ENCODE results near the gene IL12A.
A peak's percentile ranks its signal among the peaks of the same experiment; 100 is the strongest.

The IL12A gene

GRCh38 chr3:159988617-159989271 is at the start of gene IL12A:
IL12A (plus strand) TSS chr3:159988835.
- no peak for TF ChIP-seq JUND (IDR thresholded peaks at IDR 0.05; ENCODE audit: low read depth)
- in situ Hi-C loops (cut with HindIII; ENCODE audit: low pct_unique_long_range_greater_than_20kb, low sequenced_read_pairs): no loop called here
- DNase-seq (ENCODE audit: low read depth in 1 of 2, low spot score in 1 of 2): peak; percentile 71 to 81

GRCh38 chr3:159941038-159942000 is 47.3 kb upstream of the IL12A start:
- peak in 1 of 2 experiments; percentile 52 for DNase-seq (ENCODE audit: low read depth in 1 of 2, low spot score in 1 of 2)
- in situ Hi-C loops (cut with HindIII; ENCODE audit: low pct_unique_long_range_greater_than_20kb, low sequenced_read_pairs): no loop called here
- TF ChIP-seq JUND (IDR thresholded peaks at IDR 0.05; ENCODE audit: low read depth): peak; percentile 38; the same call in 1 of the 2 replicates

- TF ChIP-seq JUND (IDR thresholded peaks at IDR 0.05; ENCODE audit: low read depth): no peak
- in situ Hi-C loops (cut with HindIII; ENCODE audit: low pct_unique_long_range_greater_than_20kb, low sequenced_read_pairs): no loop called here
- no peak for DNase-seq (ENCODE audit: low read depth in 1 of 2, low spot score in 1 of 2)
These were observed 43.9 kb upstream of the IL12A start for GRCh38 chr3:159944781-159945180.

GRCh38 chr3:159945930-159946329 is 42.7 kb upstream of the IL12A start:
- no peak for DNase-seq (ENCODE audit: low read depth in 1 of 2, low spot score in 1 of 2)
- TF ChIP-seq JUND (IDR thresholded peaks at IDR 0.05; ENCODE audit: low read depth): no peak
- in situ Hi-C loops (cut with HindIII; ENCODE audit: low pct_unique_long_range_greater_than_20kb, low sequenced_read_pairs): no loop called here

GRCh38 chr3:159947220-159947619 is 41.4 kb upstream of the IL12A start:
- in situ Hi-C loops (cut with HindIII; ENCODE audit: low pct_unique_long_range_greater_than_20kb, low sequenced_read_pairs): no loop called here
- no peak for DNase-seq (ENCODE audit: low read depth in 1 of 2, low spot score in 1 of 2)
- no peak for TF ChIP-seq JUND (IDR thresholded peaks at IDR 0.05; ENCODE audit: low read depth)

DNA sequence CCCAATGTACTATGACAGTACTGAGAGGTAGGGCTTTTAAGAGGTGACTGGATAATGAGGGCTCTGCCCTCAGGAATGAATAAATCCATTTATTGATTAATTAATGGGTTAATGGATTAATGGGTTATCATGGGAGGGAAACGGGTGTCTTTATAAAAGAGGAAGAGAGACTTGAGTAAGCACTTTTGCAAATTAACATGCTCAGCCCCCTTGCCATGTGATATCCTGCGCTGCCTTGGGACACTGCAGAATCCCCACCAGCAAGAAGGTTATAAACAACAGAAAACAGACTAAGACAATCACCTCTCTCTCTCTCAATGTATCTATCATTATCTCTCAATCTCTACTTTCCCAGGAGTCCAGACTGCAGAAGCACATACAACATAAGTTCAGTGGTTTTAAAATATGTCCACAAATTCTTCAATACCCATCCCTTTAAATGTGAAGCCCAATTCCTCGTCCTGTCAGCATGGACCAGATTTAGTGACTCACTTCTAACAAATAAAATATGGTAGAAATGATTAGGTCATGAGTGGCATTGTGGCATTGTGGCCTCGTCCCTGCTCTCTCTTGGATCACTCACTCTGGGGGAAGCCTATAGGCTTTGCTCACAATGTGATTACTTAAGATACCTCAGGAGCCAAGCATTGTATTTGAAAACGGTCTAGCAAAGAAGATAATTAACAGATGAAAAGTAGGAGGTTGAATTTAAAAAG is 40.0 kb upstream of the IL12A start:
- in situ Hi-C loops (cut with HindIII; ENCODE audit: low pct_unique_long_range_greater_than_20kb, low sequenced_read_pairs): no loop called here
- no peak for DNase-seq (ENCODE audit: low read depth in 1 of 2, low spot score in 1 of 2)
- no peak for TF ChIP-seq JUND (IDR thresholded peaks at IDR 0.05; ENCODE audit: low read depth)

DNA sequence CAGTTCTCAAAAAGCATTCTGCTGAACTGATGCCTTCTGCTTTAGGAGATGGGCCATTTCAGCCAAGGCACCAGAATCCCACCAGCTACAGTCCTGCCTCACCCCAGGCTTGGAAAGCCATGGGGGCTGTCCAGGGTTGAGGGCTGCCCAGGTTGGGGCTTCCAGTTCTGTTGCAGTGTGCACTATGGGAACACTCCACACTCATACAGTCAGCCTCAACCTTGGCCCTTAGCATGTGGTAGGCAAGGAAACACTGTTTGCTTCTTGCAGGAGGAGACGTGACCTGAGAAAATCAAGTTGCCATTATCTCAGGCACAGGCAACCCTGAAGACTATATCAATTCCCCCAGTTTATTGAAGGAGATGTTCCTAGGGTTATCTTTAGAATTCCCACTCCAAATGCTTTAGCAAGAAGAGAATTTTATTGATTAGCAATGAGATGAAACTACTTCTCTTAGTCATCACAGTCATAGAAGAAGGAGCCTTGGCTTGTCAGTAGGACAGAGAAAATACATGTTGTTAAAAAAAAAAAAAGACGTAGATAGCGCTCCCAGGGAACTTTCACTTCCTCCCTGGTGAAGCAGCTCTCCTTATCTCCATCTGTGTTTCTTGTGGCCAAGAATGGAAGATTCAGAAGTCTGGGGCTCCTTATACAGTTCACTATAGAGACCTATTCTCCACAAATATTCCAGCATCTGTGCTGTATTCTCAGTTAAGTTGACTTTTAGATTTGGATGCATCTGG is 38.3 kb upstream of the IL12A start:
- DNase-seq (ENCODE audit: low read depth in 1 of 2, low spot score in 1 of 2): no peak
- TF ChIP-seq JUND (IDR thresholded peaks at IDR 0.05; ENCODE audit: low read depth): no peak
- in situ Hi-C loops (cut with HindIII; ENCODE audit: low pct_unique_long_range_greater_than_20kb, low sequenced_read_pairs): no loop called here

DNA sequence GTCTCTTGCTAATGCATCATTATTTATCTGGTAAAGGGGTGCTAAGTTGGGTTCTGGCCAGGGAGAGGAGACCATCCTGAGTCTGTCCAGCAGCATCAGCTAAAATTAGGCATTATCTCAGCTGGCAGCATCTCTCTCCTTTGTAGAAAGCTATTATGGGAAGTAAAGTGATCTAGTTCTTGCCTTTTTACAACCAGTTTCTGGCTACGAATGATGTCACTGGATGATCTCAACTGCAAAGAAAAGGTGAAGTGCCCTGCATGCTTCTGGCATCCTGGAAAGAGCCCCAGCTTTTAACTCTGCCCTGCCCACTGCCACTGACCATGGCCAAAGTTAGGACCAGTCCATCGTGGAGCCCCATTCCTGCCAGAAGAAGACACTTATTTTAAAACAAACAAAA is 37.1 kb upstream of the IL12A start:
- no peak for TF ChIP-seq JUND (IDR thresholded peaks at IDR 0.05; ENCODE audit: low read depth)
- DNase-seq (ENCODE audit: low read depth in 1 of 2, low spot score in 1 of 2): no peak
- in situ Hi-C loops (cut with HindIII; ENCODE audit: low pct_unique_long_range_greater_than_20kb, low sequenced_read_pairs): no loop called here

GRCh38 chr3:159953325-159954085 is 35.1 kb upstream of the IL12A start:
- no peak for TF ChIP-seq JUND (IDR thresholded peaks at IDR 0.05; ENCODE audit: low read depth)
- no peak for DNase-seq (ENCODE audit: low read depth in 1 of 2, low spot score in 1 of 2)
- in situ Hi-C loops (cut with HindIII; ENCODE audit: low pct_unique_long_range_greater_than_20kb, low sequenced_read_pairs): no loop called here

DNA sequence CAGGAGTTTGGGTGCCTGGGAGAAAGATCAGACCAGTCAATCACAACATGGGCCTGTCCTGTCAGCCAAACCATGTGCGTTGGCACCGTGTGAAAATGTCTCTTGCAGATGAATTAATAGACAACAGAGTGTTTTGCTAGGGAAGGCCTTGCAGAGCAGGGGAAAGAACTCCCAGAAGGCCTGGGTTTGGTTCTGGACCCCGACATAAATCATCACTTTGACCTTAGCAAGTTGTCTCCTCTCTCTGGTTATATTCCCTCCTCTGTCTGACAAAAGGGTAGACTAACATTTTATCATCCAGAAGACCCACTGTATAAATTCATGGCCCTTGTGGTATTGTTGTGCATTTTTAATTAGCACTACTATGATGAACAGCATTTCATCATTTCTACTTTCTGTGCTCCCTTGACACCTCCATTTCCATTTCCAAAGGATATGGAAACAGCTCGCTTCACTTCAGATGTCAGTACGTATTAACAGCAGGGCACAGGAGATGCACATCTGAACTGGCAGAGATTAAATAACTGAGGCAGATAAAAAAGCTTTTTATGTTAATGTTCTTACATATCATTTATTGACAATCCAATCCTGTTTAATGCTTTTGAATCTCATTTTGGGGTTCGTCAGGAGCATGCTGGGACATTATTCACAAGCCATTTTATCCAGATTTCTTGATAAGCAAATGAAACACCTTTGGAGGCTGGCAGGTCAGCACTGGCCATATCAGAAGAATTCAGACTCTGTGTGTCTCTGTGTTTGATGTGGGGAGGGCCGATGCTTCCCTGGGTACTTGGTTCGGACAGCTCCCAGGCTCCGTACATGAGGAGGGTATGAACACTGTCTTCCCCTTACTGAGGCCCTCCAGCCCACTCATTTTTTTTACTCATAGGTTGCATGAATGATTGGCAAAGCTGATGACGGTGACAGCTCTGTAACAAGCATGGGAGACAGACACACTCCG is 28.2 kb upstream of the IL12A start:
- DNase-seq (ENCODE audit: low read depth in 1 of 2, low spot score in 1 of 2): no peak
- in situ Hi-C loops (cut with HindIII; ENCODE audit: low pct_unique_long_range_greater_than_20kb, low sequenced_read_pairs): no loop called here
- TF ChIP-seq JUND (IDR thresholded peaks at IDR 0.05; ENCODE audit: low read depth): no peak

All from T47D (cell line).